Mammary epithelial cell (primary cell): ENCODE results near the gene APLP1.

Experiments used
- EZH2 ChIP-seq: IDR thresholded peaks from 2 replicates; pipeline ENCODE4 v1.6.1; 2012; ENCODE audit warnings: low read length, inconsistent platforms, borderline replicate concordance
- TF ChIP-seq, protein P1 (sequence below), 2 donors: IDR thresholded peaks in 1 of 2; conservative IDR thresholded peaks in 1 of 2; 2 replicates each; pipeline ENCODE4 v1.5.1; 2011 to 2012; ENCODE audit warnings: inconsistent platforms in 2 of 2, low read length in 2 of 2, mild to moderate bottlenecking in 2 of 2, control low read depth in 1 of 2, low read depth in 1 of 2; ENCODE audit not compliant: insufficient read depth in 1 of 2; ENCODE audit errors: extremely low read depth in 1 of 2

DNA sequence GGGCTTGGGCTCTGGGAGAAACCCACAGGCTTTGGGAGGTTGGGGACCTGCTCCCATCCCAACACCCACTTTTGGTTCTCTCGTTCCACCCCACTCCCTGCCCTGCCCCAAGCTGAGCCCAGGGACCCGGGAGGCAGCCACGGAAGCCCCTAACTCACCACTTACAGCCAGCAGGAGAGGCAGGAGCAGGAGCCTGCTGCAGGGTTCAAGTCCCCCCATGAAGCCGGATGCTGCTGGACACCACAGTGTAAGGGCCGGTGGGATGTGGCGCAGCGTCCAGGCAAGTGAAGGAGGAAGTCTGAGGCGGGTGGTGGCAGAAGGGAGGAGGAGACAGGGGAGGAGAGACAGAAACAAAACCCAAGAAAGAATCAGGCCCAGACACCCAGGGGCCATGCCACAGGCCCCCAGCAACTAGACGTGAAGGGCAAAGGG lies 39.7 kb downstream of the APLP1 start, which contains the start of gene TYROBP:
- TF ChIP-seq, protein P1, sequence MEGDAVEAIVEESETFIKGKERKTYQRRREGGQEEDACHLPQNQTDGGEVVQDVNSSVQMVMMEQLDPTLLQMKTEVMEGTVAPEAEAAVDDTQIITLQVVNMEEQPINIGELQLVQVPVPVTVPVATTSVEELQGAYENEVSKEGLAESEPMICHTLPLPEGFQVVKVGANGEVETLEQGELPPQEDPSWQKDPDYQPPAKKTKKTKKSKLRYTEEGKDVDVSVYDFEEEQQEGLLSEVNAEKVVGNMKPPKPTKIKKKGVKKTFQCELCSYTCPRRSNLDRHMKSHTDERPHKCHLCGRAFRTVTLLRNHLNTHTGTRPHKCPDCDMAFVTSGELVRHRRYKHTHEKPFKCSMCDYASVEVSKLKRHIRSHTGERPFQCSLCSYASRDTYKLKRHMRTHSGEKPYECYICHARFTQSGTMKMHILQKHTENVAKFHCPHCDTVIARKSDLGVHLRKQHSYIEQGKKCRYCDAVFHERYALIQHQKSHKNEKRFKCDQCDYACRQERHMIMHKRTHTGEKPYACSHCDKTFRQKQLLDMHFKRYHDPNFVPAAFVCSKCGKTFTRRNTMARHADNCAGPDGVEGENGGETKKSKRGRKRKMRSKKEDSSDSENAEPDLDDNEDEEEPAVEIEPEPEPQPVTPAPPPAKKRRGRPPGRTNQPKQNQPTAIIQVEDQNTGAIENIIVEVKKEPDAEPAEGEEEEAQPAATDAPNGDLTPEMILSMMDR (conservative IDR thresholded peaks at IDR 0.05 in 1 of 2, IDR thresholded peaks at IDR 0.05 in 1 of 2; ENCODE audit: extremely low read depth in 1 of 2, insufficient read depth in 1 of 2, low read depth in 1 of 2, low read length in 2 of 2), result no peak
- no peak for TF ChIP-seq EZH2
